Fibroblast of the conjunctiva (primary cell): ENCODE measurements around the gene CALCOCO2.
A peak's percentile ranks its signal among the peaks of the same experiment; 100 is the strongest.

Experiments
- DNase-seq: peaks from one replicate; pipeline ENCODE4 v3.0.0-alpha.2; 2010; ENCODE audit warnings: low read depth

Gene CALCOCO2

GRCh38 chr17:48873696-48874443 is 43.0 kb downstream of the CALCOCO2 start:
- DNase-seq, result no peak

GRCh38 chr17:48878920-48879898 is 48.4 kb downstream of the CALCOCO2 start:
- DNase-seq, result peak; percentile 65

- DNase-seq, result no peak
These were observed 51.4 kb downstream of the CALCOCO2 start for GRCh38 chr17:48882272-48882671.

GRCh38 chr17:48883171-48883570 is 52.3 kb downstream of the CALCOCO2 start:
- no peak for DNase-seq

- no peak for DNase-seq
These were observed 59.3 kb downstream of the CALCOCO2 start for GRCh38 chr17:48890086-48890485.

- no peak for DNase-seq
These were observed 62.3 kb downstream of the CALCOCO2 start for GRCh38 chr17:48892940-48893645.

GRCh38 chr17:48893646-48894508 is 63.0 kb downstream of the CALCOCO2 start:
- DNase-seq, result no peak

GRCh38 chr17:48894886-48895285 is 64.1 kb downstream of the CALCOCO2 start:
- DNase-seq, result no peak

GRCh38 chr17:48901241-48901640 is 70.4 kb downstream of the CALCOCO2 start:
- DNase-seq, result no peak

- no peak for DNase-seq
These were observed 72.6 kb downstream of the CALCOCO2 start for GRCh38 chr17:48903401-48903800.

- DNase-seq, result no peak
These were observed 73.6 kb downstream of the CALCOCO2 start for GRCh38 chr17:48904428-48904827.

GRCh38 chr17:48905987-48906515 is 75.2 kb downstream of the CALCOCO2 start:
- DNase-seq, result no peak

GRCh38 chr17:48907713-48908046 is 76.8 kb downstream of the CALCOCO2 start:
- DNase-seq, result peak; percentile 52

- DNase-seq, result peak; percentile 96
These were observed 77.4 kb downstream of the CALCOCO2 start, which contains the start of gene UBE2Z for GRCh38 chr17:48908047-48908843. UBE2Z (plus strand) TSS chr17:48908407; CDS start chr17:48908504, 97 bp downstream.

- peak; percentile 85 for DNase-seq
These were observed 78.1 kb downstream of the CALCOCO2 start for GRCh38 chr17:48908853-48909394.

GRCh38 chr17:48909783-48910182 is 78.9 kb downstream of the CALCOCO2 start:
- DNase-seq, result no peak

GRCh38 chr17:48910370-48910769 is 79.5 kb downstream of the CALCOCO2 start:
- no peak for DNase-seq

GRCh38 chr17:48912476-48912875 is 81.6 kb downstream of the CALCOCO2 start:
- DNase-seq, result no peak
